Gastroesophageal sphincter (tissue), 3 donors: ENCODE results near the gene UGGT1.

Experiments
- CTCF ChIP-seq, 4 experiments: fragments of 200-600 bp in 2 of 4; fragments of 450-650 bp in 2 of 4; sonication (generic) in 1 of 4; IDR thresholded peaks; one replicate each; pipeline ENCODE4 v1.5.1; 2017 to 2019; ENCODE audit warnings: antibody characterized with exemption in 4 of 4, mild to moderate bottlenecking in 2 of 4, moderate library complexity in 2 of 4
- POLR2AphosphoS5 ChIP-seq: sonication (generic); formaldehyde crosslinking; IDR thresholded peaks from one replicate; pipeline ENCODE4 v1.6.1; 2017; ENCODE audit warnings: antibody characterized with exemption

GRCh38 chr2:128206245-128206644 is 115.2 kb downstream of the UGGT1 start:
- TF ChIP-seq CTCF (IDR thresholded peaks at IDR 0.05) (no peak), POLR2AphosphoS5 (no peak)
